ENCODE data around the gene ERI3.

Gene ERI3

GRCh38 chr1:44263568-44264450 is 91.2 kb downstream of the ERI3 start:
- in situ Hi-C loops (cut with MboI; ENCODE audit: low sequenced_read_pairs), result no loop called here

GRCh38 chr1:44262816-44263567 is 92.1 kb downstream of the ERI3 start:
- in situ Hi-C loops (cut with MboI; ENCODE audit: low sequenced_read_pairs), result no loop called here

- in situ Hi-C loops (cut with MboI; ENCODE audit: low sequenced_read_pairs), result no loop called here
These were observed 92.6 kb downstream of the ERI3 start for GRCh38 chr1:44262414-44262813.

- in situ Hi-C loops (cut with MboI; ENCODE audit: low sequenced_read_pairs), result no loop called here
These were observed 93.1 kb downstream of the ERI3 start for GRCh38 chr1:44261962-44262361.

GRCh38 chr1:44261171-44261817 is 93.8 kb downstream of the ERI3 start:
- in situ Hi-C loops (cut with MboI; ENCODE audit: low sequenced_read_pairs), result no loop called here

GRCh38 chr1:44260792-44261170 is 94.3 kb downstream of the ERI3 start:
- in situ Hi-C loops (cut with MboI; ENCODE audit: low sequenced_read_pairs), result no loop called here

GRCh38 chr1:44259090-44259489 is 96.0 kb downstream of the ERI3 start:
- in situ Hi-C loops (cut with MboI; ENCODE audit: low sequenced_read_pairs), result no loop called here

- in situ Hi-C loops (cut with MboI; ENCODE audit: low sequenced_read_pairs), result no loop called here
These were observed 98.1 kb downstream of the ERI3 start for GRCh38 chr1:44256762-44257554.

GRCh38 chr1:44254392-44254910 is 100.6 kb downstream of the ERI3 start:
- in situ Hi-C loops (cut with MboI; ENCODE audit: low sequenced_read_pairs), result no loop called here

GRCh38 chr1:44251989-44252671 is 102.9 kb downstream of the ERI3 start:
- in situ Hi-C loops (cut with MboI; ENCODE audit: low sequenced_read_pairs), result no loop called here

- in situ Hi-C loops (cut with MboI; ENCODE audit: low sequenced_read_pairs), result no loop called here
These were observed 103.6 kb downstream of the ERI3 start for GRCh38 chr1:44251486-44251885.

GRCh38 chr1:44250068-44250781 is 104.8 kb downstream of the ERI3 start:
- in situ Hi-C loops (cut with MboI; ENCODE audit: low sequenced_read_pairs), result no loop called here

- in situ Hi-C loops (cut with MboI; ENCODE audit: low sequenced_read_pairs), result no loop called here
These were observed 105.5 kb downstream of the ERI3 start for GRCh38 chr1:44249543-44249942.

GRCh38 chr1:44246806-44247205 is 108.3 kb downstream of the ERI3 start:
- in situ Hi-C loops (cut with MboI; ENCODE audit: low sequenced_read_pairs), result no loop called here

GRCh38 chr1:44244986-44245385 is 110.1 kb downstream of the ERI3 start:
- in situ Hi-C loops (cut with MboI; ENCODE audit: low sequenced_read_pairs), result no loop called here

- in situ Hi-C loops (cut with MboI; ENCODE audit: low sequenced_read_pairs), result no loop called here
These were observed 111.1 kb downstream of the ERI3 start for GRCh38 chr1:44243782-44244495.

GRCh38 chr1:44242746-44243145 is 112.3 kb downstream of the ERI3 start:
- in situ Hi-C loops (cut with MboI; ENCODE audit: low sequenced_read_pairs), result no loop called here

GRCh38 chr1:44240802-44241671 is 114.0 kb downstream of the ERI3 start:
- in situ Hi-C loops (cut with MboI; ENCODE audit: low sequenced_read_pairs), result no loop called here
